IPS-18a (cell line): ENCODE measurements around the gene FAM228B.

ENCODE experiments used
- H3K27ac ChIP-seq: one replicate; pipeline ENCODE4 v1.5.1; 2013; ENCODE audit warnings: low read length
- H3K27me3 ChIP-seq: one replicate; pipeline ENCODE4 v1.6.1; 2013; ENCODE audit warnings: mild to moderate bottlenecking, low read length; ENCODE audit not compliant: control insufficient read depth, insufficient read depth
- H3K36me3 ChIP-seq: one replicate; pipeline ENCODE4 v1.6.1; 2013; ENCODE audit warnings: low read depth, low read length; ENCODE audit not compliant: control insufficient read depth
- H3K4me1 ChIP-seq: one replicate; pipeline ENCODE4 v1.6.1; 2013; ENCODE audit warnings: low read depth, low read length; ENCODE audit not compliant: control insufficient read depth
- H3K4me3 ChIP-seq: one replicate; pipeline ENCODE4 v1.5.1; 2013; ENCODE audit warnings: low read length
- H3K9ac ChIP-seq: one replicate; pipeline ENCODE4 v1.6.1; 2013; ENCODE audit warnings: mild to moderate bottlenecking, low read length, moderate library complexity
- H3K9me3 ChIP-seq: one replicate; pipeline ENCODE4 v1.6.1; 2013; ENCODE audit warnings: low read depth, low read length; ENCODE audit not compliant: control insufficient read depth

FAM228B gene

DNA sequence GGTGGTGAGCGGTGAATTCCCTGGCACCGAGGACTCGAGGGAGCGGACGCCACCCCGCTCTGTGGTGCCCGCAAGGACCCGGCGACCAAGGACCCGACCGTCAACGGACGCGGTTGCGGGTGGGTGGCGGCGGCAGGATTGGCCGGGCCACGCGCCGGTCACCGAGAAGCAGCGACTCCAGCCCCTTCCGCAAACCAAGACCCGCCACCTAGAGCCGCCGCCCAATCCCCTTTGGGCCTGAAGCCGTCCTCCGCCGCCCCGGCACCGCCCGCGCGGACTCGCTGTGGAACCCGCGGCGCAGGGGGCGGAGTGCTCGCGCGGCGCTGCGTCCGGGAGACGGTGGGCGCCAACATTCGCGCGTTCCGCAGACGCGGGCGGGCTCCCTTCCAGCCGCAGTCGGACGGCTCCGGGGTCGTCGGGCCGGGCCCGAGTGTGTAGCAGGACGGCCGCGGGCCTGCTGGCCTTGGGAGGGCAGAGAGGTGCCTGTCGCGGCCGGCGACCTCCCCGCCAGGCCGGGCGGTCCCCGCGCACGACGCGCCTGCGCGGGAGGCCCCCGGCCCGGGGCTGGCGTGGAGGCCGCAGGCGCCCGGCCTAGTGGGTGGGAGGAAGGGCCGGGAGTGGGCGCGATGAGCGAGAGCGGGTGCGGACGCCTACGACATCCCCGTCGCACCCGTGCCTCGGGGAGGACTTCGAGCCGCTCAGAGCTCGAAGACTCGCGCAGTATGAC is at the start of gene FAM228B, which contains the start of gene PFN4:
TSS of gene FAM228B (plus strand) at position 275 of the 727 bp plus-strand sequence. CDS start 893 bp downstream, outside the sequence.
TSS of gene PFN4 (minus strand) at position 140 of the 727 bp plus-strand sequence. CDS start 799 bp downstream, outside the sequence.
- no peaks in the 10 kb centered on the region for H3K9me3 ChIP-seq
- H3K4me1 ChIP-seq = peaks cover 15% of the 10 kb centered on the region
- peak within 1 kb of the TSS; percentile 83 for H3K4me3 ChIP-seq
- no peaks in the 10 kb centered on the region for H3K36me3 ChIP-seq
- H3K9ac ChIP-seq = peak within 1 kb of the TSS; percentile 62
- no peak within 1 kb of the TSS for H3K27ac ChIP-seq
- peaks cover 9% of the 10 kb centered on the region for H3K27me3 ChIP-seq

DNA sequence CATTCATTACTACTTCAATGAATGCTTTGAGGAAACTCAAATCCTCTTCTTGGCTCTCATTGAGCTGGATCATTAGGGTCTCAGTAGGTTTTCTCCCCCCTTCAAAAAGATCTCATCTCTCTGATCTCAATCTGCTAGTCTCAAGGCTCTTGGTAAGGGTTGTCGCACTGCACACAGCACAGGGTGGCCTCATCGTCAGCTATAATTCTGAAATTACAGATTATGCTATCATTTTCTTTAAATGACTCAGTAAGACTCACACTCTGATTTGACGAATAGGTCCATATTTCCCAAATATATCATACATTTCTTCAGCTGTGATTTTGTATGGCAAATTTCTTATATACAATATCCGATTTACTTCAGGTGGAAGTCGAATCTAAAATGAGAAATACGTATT is 49.5 kb upstream of the FAM228B start:
- Histone ChIP-seq H3K27me3 (no peaks in the 10 kb centered on the region), H3K9me3 (no peaks in the 10 kb centered on the region), H3K36me3 (peaks cover 23% of the 10 kb centered on the region), H3K4me3 (no peak overlapping the region), H3K4me1 (peaks cover 12% of the 10 kb centered on the region), H3K9ac (no peak overlapping the region), H3K27ac (no peak overlapping the region)

DNA sequence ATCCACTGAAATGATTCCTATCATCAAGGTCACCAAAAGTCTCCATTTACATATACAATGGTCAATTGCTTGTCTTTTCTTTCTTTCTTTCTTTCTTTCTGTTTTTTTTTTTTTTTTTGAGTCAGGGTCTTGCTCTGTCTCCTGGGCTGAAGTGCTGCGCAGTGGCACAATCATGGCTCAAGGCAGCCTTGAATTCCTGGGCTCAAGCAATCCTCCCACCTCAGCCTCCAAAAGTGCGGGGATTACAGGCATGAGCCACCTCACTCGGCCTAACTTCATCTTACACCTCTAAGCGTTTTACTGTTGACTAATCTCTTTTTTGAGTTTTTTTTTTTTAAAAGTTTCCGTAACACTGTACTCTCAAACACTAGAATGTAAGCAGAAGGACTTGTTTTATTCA is 48.0 kb upstream of the FAM228B start:
- Histone ChIP-seq H3K27ac (no peak overlapping the region), H3K4me1 (peaks cover 12% of the 10 kb centered on the region), H3K36me3 (peaks cover 35% of the 10 kb centered on the region), H3K9me3 (no peaks in the 10 kb centered on the region), H3K9ac (peak overlapping the region; percentile 92), H3K27me3 (no peaks in the 10 kb centered on the region), H3K4me3 (peak overlapping the region; percentile 100)

DNA sequence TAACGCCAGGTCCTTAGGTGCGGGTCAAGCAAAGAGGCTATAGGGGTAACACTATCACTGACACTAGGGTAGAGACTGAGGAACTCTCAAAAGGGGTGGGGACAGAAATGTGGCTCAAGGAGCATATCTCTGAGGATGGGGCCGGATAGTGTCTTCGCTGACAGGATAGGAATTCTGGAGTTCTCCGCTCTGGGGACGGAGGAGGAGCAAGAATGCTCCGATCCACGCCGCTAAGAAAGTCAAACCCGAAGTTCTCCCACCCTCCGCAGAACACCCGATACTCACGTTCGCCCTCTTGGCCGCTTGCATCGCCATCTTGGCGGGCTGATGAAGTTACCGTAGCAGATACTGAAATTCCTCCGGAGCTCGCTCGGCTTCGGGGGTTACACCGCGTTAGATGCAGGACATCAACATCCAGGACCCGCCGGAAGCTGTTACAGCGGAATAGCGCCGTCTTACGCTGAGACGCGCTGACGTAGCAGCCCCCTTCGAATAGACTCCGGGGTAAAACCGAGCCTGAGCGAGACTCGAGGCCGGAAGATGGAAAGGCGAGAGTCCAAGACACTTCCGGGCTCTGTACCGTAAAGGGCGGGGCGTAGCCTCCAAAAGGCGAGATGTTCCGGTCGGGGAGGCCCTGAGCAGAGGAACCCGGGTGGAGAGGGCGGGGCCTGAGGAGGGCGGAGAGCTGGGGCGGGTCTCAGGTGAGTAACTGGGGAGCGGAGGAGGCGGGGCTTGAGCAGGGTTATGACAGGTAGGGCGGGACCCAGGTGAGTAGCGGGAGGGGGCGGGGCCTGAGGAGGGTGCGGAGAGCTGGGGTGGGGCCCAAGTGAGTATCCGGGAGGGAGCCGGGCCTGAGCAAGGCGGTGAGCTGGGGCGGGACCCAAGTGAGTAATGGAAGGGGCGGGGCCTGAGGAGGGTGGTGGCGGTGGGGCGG is 47.1 kb upstream of the FAM228B start, which contains the start of gene SF3B6:
TSS of gene SF3B6 (minus strand) at position 412 of the 934 bp plus-strand sequence. CDS start at position 315, 97 bp downstream.
- Histone ChIP-seq H3K9ac (peak within 1 kb of the TSS; percentile 92), H3K4me1 (peaks cover 12% of the 10 kb centered on the region), H3K36me3 (peaks cover 36% of the 10 kb centered on the region), H3K4me3 (peak within 1 kb of the TSS; percentile 100), H3K27ac (peak within 1 kb of the TSS; percentile 84), H3K27me3 (no peaks in the 10 kb centered on the region), H3K9me3 (no peaks in the 10 kb centered on the region)

DNA sequence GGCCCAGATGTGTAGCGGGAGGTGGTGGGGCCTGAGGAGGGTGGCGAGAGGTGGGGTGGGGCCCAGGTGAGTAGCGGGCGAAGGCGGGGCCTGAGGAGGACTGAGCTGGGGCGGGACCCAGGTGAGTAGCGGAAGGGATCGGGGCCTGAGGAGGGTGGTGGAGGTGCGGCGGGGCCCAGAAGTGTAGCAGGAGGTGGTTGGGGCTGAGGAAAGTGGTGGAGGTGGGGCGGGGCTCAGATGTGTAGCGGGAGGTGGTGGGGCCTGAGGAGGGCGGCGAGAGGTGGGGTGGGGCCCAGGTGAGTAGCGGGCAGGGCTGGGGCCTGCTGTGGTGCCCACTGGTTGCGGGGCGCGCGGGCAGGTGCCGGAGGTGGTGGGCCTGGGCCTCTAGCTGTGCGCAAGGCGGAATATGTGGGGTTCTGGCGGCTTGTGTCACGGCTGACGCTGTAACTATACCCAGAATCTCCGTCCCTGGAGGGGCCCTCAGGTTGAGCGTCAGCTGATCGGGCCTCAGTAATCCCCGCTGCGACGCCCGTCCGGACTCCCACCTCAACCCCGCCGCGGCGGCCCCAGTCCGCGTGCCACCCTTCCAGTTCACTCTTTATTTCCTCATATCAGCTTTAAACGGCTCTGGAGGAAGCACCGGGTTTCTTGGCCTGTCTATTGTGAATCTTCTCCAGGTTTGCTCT is 46.3 kb upstream of the FAM228B start:
- Histone ChIP-seq H3K36me3 (peaks cover 38% of the 10 kb centered on the region), H3K27me3 (no peaks in the 10 kb centered on the region), H3K4me1 (peaks cover 12% of the 10 kb centered on the region), H3K9ac (peak overlapping the region; percentile 69), H3K27ac (peak overlapping the region; percentile 4), H3K9me3 (no peaks in the 10 kb centered on the region), H3K4me3 (peak overlapping the region; percentile 100)

DNA sequence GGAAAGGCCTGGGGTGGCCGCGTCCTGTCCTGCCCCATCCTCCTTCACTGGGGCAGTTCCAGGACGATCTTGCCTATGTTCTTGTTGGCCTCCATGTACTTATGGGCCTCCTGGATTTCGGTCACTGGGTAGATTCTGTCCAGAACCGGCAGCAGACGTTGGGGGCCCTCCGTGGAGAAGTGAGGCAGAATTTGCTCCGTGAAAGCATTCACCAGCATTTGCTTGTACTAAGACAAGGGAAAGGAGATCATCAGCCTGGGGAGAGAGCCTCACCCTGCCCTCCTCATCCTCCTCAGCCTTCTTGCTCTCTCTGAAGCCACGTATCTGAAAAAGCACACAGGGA is 45.8 kb upstream of the FAM228B start:
- Histone ChIP-seq H3K36me3 (peaks cover 39% of the 10 kb centered on the region), H3K27ac (peak overlapping the region; percentile 4), H3K9me3 (no peaks in the 10 kb centered on the region), H3K4me1 (peaks cover 12% of the 10 kb centered on the region), H3K4me3 (peak overlapping the region; percentile 100), H3K27me3 (no peaks in the 10 kb centered on the region), H3K9ac (peak overlapping the region; percentile 69)

DNA sequence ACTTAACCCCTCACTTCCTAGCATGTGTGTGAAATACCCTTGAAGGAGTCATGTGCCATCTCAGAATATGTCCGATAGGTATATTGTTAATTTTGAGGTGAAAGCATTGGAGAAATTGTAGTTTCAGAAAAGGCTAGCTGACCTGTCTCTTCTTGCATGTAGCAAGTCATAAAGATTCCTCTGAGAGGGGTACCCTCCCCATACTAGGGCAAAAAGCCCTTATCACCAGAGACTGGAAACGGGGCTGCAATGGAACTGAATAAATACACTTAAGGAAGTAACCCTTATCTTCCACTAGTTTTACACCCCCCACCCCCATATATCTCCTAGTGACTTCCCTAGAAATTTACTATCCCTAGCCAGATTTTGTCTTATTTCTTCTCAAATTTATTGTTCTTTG is 45.4 kb upstream of the FAM228B start:
- peak overlapping the region; percentile 69 for H3K9ac ChIP-seq
- no peaks in the 10 kb centered on the region for H3K27me3 ChIP-seq
- peaks cover 41% of the 10 kb centered on the region for H3K36me3 ChIP-seq
- H3K4me3 ChIP-seq = peak overlapping the region; percentile 100
- peaks cover 13% of the 10 kb centered on the region for H3K4me1 ChIP-seq
- no peak overlapping the region for H3K27ac ChIP-seq
- no peaks in the 10 kb centered on the region for H3K9me3 ChIP-seq

DNA sequence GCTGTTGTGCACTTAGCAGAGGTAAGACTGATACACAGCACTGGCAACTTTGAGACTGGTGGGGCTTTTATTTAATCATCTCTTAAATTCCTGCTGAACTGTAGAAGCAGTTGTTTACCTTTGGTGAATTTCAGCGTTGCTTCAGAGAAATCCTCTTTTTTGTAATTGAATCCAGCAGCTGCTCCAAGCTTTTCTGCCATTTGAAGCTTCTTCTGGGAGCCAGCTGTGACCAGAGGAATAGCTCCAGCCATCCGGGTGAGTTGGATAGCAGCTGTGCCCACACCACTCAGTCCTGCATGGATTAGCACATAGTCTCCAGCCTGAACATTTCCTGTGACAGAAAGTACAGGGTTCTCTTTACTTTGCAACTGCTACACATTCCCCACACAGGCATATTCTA is 42.6 kb upstream of the FAM228B start:
- Histone ChIP-seq H3K9ac (no peak overlapping the region), H3K4me1 (peaks cover 21% of the 10 kb centered on the region), H3K27ac (no peak overlapping the region), H3K36me3 (peaks cover 32% of the 10 kb centered on the region), H3K9me3 (no peaks in the 10 kb centered on the region), H3K4me3 (no peak overlapping the region), H3K27me3 (no peaks in the 10 kb centered on the region)

DNA sequence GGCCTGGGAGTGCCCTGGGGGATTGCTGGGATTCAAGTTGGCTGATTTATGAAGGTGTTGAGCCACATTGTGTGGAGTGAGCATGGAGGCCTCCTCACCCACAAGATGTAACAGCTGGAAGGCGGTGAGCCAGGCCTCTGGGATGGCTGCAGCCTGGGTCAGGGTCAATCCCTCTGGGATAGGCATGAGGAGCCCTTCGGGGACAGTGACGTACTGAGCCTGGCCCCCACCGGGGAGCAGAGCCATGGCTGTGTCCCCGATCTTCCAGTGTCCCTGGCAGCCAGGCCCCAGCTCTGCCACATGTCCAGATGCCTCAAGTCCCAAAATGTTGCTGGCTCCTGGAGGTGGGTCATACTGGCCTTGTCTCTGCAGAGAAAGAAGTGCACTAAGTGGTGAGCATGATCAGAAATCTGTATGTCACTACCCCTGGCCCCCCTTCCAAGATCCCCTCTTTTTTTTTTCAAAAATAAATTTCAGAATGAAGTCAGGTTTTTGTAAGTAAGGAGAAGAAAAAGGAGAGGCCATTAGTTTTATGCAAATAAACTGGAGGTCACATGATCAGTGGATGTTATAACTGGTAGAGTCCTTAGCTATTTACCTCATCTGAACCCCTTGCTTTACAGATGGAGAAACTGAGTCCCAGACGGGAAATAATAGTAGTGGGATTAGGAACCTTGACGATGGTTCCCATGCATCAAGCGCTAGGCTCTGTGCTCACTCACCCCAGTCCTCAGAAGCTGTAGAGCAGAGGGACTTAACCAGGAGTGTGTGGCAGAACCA is 40.3 kb upstream of the FAM228B start:
- H3K27me3 ChIP-seq = no peaks in the 10 kb centered on the region
- no peaks in the 10 kb centered on the region for H3K9me3 ChIP-seq
- peak overlapping the region; percentile 66 for H3K9ac ChIP-seq
- H3K4me3 ChIP-seq = peak overlapping the region; percentile 73
- H3K4me1 ChIP-seq = peaks cover 14% of the 10 kb centered on the region
- H3K27ac ChIP-seq = peak overlapping the region; percentile 48
- H3K36me3 ChIP-seq = peaks cover 32% of the 10 kb centered on the region

DNA sequence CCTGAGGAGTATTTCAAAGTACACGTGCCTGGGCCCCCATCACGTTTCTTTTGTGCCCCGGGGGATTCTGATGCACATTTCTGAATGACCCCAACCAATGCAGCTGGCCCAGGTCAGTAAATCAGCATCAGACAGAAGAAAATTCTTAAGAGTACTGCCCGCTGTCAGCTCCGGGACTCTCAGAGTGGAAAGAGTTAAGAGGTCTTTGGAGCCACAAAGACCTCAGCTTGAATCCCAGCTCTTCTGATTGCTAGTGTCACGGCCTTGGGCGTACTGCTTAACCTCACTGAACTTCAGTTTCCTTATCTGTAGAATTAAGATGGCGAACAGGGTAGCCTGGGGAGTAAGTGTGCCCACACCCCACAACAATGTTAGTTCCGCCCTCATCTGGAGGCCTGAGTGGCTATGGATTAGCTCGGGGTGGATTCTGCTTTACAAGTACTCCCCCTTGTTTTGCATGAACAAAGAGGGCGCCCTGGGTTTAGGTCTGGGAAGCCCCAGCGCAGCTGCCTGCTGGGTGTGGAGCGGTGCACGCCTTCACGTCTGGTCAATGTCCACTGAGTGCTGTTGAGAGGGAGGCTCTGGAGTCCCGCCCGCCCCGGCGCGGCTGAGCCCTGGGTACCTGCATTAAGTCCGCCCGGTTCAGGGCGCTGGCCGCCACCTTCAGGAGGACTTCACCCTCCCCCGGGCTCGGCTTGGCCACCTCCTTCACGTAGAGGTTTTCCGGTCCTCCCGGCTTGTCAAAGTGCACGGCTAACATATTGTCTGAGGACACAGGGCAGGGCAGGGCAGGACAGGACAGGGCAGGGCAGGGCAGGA is 39.5 kb upstream of the FAM228B start:
- peaks cover 28% of the 10 kb centered on the region for H3K36me3 ChIP-seq
- H3K4me1 ChIP-seq = peaks cover 12% of the 10 kb centered on the region
- H3K27ac ChIP-seq = peak overlapping the region; percentile 48
- H3K9me3 ChIP-seq = no peaks in the 10 kb centered on the region
- peak overlapping the region; percentile 73 for H3K4me3 ChIP-seq
- no peaks in the 10 kb centered on the region for H3K27me3 ChIP-seq
- peak overlapping the region; percentile 66 for H3K9ac ChIP-seq
